ENCODE results near the gene FOXD2.
"Not testable (repeated sequence)": the region's sequence is repeated elsewhere in the genome, so short reads cannot be mapped to it uniquely, and the experiment has no call there.

FOXD2 gene

GRCh38 chr1:47440599-47441081 lies 2.8 kb downstream of the FOXD2 start:
- DNase-seq (ENCODE audit: low spot score): no peak

GRCh38 chr1:47441450-47442106 lies 3.7 kb downstream of the FOXD2 start:
- no peak for DNase-seq (ENCODE audit: low spot score)

- DNase-seq (ENCODE audit: low spot score): no peak
Observed at GRCh38 chr1:47442202-47442601, 4.4 kb downstream of the FOXD2 start.

- no peak for DNase-seq (ENCODE audit: low spot score)
Observed at GRCh38 chr1:47442842-47443529, 5.1 kb downstream of the FOXD2 start.

GRCh38 chr1:47443530-47444296 lies 5.9 kb downstream of the FOXD2 start:
- no peak for DNase-seq (ENCODE audit: low spot score)

GRCh38 chr1:47444297-47444561 lies 6.4 kb downstream of the FOXD2 start:
- no peak for DNase-seq (ENCODE audit: low spot score)

- no peak for DNase-seq (ENCODE audit: low spot score)
Observed at GRCh38 chr1:47444562-47445465, 7.0 kb downstream of the FOXD2 start.

- no peak for DNase-seq (ENCODE audit: low spot score)
Observed at GRCh38 chr1:47445823-47446550, 8.1 kb downstream of the FOXD2 start.

- no peak for DNase-seq (ENCODE audit: low spot score)
Observed at GRCh38 chr1:47448462-47449222, 10.8 kb downstream of the FOXD2 start.

GRCh38 chr1:47449822-47450552 lies 12.1 kb downstream of the FOXD2 start:
- no peak for DNase-seq (ENCODE audit: low spot score)

GRCh38 chr1:47450606-47451005 lies 12.8 kb downstream of the FOXD2 start:
- no peak for DNase-seq (ENCODE audit: low spot score)

GRCh38 chr1:47452426-47452825 lies 14.6 kb downstream of the FOXD2 start:
- no peak for DNase-seq (ENCODE audit: low spot score)

GRCh38 chr1:47453910-47454309 lies 16.1 kb downstream of the FOXD2 start:
- not testable (repeated sequence) for DNase-seq (ENCODE audit: low spot score)

GRCh38 chr1:47456250-47456649 lies 18.4 kb downstream of the FOXD2 start:
- DNase-seq (ENCODE audit: low spot score): no peak

GRCh38 chr1:47457547-47457946 lies 19.7 kb downstream of the FOXD2 start:
- DNase-seq (ENCODE audit: low spot score): not testable (repeated sequence)

GRCh38 chr1:47459253-47459788 lies 21.5 kb downstream of the FOXD2 start:
- no peak for DNase-seq (ENCODE audit: low spot score)

GRCh38 chr1:47460040-47460439 lies 22.2 kb downstream of the FOXD2 start:
- DNase-seq (ENCODE audit: low spot score): no peak

- no peak for DNase-seq (ENCODE audit: low spot score)
Observed at GRCh38 chr1:47460456-47460855, 22.6 kb downstream of the FOXD2 start.

- DNase-seq (ENCODE audit: low spot score): no peak
Observed at GRCh38 chr1:47465605-47466004, 27.8 kb downstream of the FOXD2 start.
